Mesothelial cell of epicardium (in vitro differentiated cells): ENCODE measurements around the gene SNX32. TPM values are rescaled to one million over a fixed set of nuclear protein-coding genes. Genes with fewer than 3 reads are reported as not detected.

ENCODE experiments used
- DNase-seq, 2 experiments: peaks; one replicate each; pipeline ENCODE4 v3.0.0; 2021; ENCODE audit warnings: low spot score in 2 of 2; ENCODE audit not compliant: unreplicated experiment in 2 of 2
- H3K27ac Mint-ChIP-seq: 2 replicates; pipeline ENCODE4 v1.8.0; 2021; ENCODE audit warnings: mixed read lengths
- H3K27me3 Mint-ChIP-seq: 2 replicates; pipeline ENCODE4 v1.8.0; 2021; ENCODE audit warnings: low read depth, mixed read lengths
- H3K36me3 Mint-ChIP-seq: 2 replicates; pipeline ENCODE4 v1.8.0; 2021; ENCODE audit warnings: mixed read lengths
- H3K4me1 Mint-ChIP-seq: 2 replicates; pipeline ENCODE4 v1.8.0; 2021; ENCODE audit warnings: mixed read lengths
- H3K4me3 Mint-ChIP-seq: 2 replicates; pipeline ENCODE4 v1.8.0; 2021; ENCODE audit warnings: mild to moderate bottlenecking, moderate library complexity, mixed read lengths
- H3K9me3 Mint-ChIP-seq: 2 replicates; pipeline ENCODE4 v1.8.0; 2021; ENCODE audit warnings: mixed read lengths
- total RNA-seq: library from RNA; stranded (reverse); gene quantifications from 3 replicates; pipeline ENCODE4 v1.2.1, GENCODE V29; 2021
- TF ChIP-seq, protein P1 (sequence below): fragments of 200-600 bp; sonication (generic); IDR thresholded peaks from one replicate; pipeline ENCODE4 v1.5.0; 2021; ENCODE audit warnings: antibody characterized with exemption; ENCODE audit not compliant: unreplicated experiment

The SNX32 gene
- total RNA-seq: 6.8 to 10.7 TPM (median 7.5 TPM) in 3 replicates

DNA sequence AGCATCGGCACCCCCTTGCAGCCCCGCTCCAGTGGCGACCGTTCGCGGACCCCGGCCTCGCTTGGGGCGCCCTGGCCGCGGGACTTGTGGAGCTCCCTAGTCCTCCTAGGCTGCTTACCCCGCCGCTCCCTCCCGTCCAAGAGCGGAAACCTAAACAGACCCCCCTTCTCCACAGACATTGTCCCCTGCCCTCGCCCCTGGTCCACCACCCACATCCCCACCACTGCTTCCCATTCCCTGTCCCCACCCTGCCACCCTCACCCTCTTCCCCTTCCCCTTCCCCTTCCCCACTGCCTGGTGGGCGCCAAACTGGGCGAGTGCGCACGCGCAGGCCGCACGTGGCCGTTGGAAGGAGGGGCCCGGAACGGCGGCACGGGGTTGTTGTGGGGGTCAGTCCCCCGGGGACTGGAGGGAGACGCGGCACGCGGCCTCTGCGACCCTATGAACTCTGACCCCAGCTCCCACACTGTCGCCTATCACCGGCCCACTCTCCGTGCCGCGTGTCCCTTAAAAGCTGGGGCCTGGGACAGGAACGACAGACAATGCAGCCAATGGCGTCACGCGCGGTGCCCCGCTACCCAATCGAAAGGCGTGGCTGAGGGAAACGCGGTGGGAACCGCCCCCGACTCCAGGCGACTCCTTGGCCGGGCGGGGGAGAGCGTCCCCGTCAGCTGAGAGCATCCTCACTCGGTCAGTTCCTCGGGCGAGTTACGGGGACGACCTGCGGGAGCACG is at the start of gene SNX32:
TSS of gene SNX32 (plus strand) at position 667 of the 734 bp plus-strand sequence. CDS start 103 bp downstream, outside the sequence.
- peak; percentile 93 to 94 for DNase-seq
- H3K9me3 Mint-ChIP-seq: no peaks in the 10 kb centered on the region
- H3K27me3 Mint-ChIP-seq: peaks cover 8% of the 10 kb centered on the region
- no peaks in the 10 kb centered on the region for H3K36me3 Mint-ChIP-seq
- peak within 1 kb of the TSS; percentile 77 for H3K27ac Mint-ChIP-seq
- no peak within 1 kb of the TSS for H3K4me3 Mint-ChIP-seq
- H3K4me1 Mint-ChIP-seq: peaks cover 17% of the 10 kb centered on the region
- TF ChIP-seq, protein P1, sequence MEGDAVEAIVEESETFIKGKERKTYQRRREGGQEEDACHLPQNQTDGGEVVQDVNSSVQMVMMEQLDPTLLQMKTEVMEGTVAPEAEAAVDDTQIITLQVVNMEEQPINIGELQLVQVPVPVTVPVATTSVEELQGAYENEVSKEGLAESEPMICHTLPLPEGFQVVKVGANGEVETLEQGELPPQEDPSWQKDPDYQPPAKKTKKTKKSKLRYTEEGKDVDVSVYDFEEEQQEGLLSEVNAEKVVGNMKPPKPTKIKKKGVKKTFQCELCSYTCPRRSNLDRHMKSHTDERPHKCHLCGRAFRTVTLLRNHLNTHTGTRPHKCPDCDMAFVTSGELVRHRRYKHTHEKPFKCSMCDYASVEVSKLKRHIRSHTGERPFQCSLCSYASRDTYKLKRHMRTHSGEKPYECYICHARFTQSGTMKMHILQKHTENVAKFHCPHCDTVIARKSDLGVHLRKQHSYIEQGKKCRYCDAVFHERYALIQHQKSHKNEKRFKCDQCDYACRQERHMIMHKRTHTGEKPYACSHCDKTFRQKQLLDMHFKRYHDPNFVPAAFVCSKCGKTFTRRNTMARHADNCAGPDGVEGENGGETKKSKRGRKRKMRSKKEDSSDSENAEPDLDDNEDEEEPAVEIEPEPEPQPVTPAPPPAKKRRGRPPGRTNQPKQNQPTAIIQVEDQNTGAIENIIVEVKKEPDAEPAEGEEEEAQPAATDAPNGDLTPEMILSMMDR: no peak

DNA sequence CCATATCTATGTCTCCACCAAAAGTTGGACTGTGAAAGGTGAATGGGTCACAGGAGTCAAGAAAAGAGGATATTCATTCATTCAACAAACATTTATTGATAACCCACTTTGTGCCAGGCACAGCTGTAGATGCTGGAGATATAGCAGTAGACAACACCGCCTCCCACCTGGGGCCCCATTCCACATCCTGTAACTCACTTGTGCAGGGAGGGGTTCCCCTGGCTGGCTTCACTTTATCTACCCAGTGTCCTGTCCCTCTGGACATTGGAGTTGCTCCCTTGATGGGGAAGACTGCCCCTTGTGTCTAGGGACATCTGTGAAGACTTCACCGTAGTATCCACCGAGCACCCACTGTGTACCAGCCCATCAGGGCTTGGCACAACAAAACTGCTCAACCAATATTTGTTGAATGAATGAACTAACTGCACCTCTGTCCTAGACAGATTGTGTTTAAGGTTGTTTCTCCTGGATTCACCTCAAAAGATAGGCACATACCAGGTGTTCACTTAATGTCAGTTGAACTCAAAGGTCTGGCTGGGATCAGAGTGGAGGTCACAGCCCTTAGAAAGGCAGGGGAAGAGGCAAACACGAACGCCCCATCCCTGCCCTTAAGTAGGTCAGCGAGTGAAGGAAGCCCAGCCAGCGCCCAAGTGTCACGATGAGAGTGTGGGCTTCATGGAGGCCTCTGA is 48.3 kb upstream of the SNX32 start:
- Mint-ChIP-seq H3K4me3 (peak overlapping the region; percentile 46), H3K27ac (no peak overlapping the region), H3K27me3 (peaks cover 58% of the 10 kb centered on the region), H3K36me3 (no peaks in the 10 kb centered on the region), H3K4me1 (peaks cover 27% of the 10 kb centered on the region), H3K9me3 (no peaks in the 10 kb centered on the region)
- TF ChIP-seq, protein P1: no peak
- no peak for DNase-seq

DNA sequence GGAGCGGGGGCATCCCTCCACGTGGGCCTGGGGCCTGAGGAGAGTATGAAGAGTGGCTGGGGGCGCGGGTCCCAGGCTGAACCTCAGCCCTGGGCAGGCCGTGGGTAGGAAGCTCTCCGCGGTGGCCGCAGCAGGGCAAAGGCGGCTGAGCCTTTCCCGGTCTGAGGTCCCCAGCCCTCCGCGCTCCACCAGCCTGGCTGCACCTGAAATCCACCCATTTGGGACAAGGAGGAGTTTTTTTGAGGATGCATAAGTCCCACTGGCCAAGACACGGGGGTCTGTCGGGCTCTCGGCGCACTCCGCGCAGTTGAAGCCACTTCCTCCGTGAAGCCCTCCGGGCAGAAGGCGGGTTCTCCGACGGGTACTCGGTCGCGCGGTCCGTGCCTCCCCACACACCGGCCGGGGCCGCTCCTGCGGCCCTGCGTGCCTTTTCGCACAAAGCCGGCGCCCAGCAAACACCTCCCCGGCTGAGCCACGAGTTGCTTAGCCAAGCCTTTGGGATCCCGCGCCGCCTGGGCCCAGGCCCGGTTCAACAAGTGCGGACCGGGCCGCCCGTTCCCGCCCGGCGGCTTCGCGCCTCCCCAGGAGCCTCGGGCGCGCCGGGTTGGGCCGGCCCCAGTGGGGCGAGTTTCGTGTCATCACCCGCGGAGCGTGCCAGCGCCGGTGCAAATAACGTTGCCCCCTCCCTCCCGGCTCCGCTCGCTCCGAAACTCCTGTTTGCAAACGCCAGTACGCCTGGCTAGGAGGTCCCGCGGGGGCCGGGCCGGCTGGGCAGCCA is 47.6 kb upstream of the SNX32 start:
- Mint-ChIP-seq H3K9me3 (no peaks in the 10 kb centered on the region), H3K27me3 (peaks cover 60% of the 10 kb centered on the region), H3K4me3 (peak overlapping the region; percentile 46), H3K4me1 (peaks cover 27% of the 10 kb centered on the region), H3K27ac (no peak overlapping the region), H3K36me3 (no peaks in the 10 kb centered on the region)
- DNase-seq: no peak
- TF ChIP-seq, protein P1: no peak

DNA sequence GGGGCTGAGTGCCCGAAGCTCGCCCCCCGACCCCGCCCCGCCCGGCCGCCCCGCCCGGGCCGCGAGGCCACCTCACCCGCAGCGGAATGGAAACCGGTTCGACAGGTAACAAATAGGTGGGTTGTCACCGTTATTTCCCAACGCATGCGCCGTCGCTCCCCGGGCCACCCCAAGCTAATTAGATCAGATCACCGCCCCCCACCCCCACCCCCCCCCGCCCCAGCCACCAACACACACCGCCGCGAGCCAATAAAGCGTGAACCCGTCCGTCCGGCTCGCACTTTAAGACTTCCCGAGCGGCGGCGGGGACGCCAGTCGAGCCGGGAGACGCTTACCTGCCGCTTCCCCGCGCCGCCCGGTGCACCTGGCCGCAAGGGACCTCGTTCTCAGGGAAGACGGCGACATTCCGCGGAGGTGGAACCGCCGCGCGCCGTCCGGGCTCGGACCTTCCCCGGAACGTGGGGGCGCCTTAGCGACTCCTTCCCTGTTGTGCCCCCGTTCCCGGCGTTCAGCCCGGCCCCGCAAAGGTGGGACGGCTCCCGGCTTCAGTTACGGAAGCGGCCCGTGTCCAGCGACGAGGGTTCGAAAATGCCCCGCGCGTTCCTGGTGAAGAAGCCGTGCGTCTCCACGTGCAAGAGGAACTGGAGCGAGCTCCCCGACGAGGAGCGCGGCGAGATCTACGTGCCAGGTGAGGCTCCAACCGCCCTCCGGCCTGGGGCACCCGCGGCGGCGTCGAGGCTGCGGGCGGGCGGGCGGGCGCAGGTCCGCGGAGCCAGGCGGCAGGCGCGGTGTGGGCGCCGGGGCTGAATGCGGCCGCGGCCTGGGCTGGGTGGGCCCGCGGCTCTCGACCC is 46.8 kb upstream of the SNX32 start, which contains the start of gene OVOL1:
TSS of gene OVOL1 (plus strand) at position 278 of the 851 bp plus-strand sequence. CDS start at position 589, 311 bp downstream.
- DNase-seq: peak in 1 of 2 experiments; percentile 59
- H3K27ac Mint-ChIP-seq: no peak within 1 kb of the TSS
- TF ChIP-seq, protein P1: no peak
- no peaks in the 10 kb centered on the region for H3K36me3 Mint-ChIP-seq
- no peaks in the 10 kb centered on the region for H3K9me3 Mint-ChIP-seq
- H3K4me3 Mint-ChIP-seq: peak within 1 kb of the TSS; percentile 76
- H3K27me3 Mint-ChIP-seq: peaks cover 60% of the 10 kb centered on the region
- peaks cover 27% of the 10 kb centered on the region for H3K4me1 Mint-ChIP-seq
